ENCODE results near the gene PALLD.

The PALLD gene

DNA sequence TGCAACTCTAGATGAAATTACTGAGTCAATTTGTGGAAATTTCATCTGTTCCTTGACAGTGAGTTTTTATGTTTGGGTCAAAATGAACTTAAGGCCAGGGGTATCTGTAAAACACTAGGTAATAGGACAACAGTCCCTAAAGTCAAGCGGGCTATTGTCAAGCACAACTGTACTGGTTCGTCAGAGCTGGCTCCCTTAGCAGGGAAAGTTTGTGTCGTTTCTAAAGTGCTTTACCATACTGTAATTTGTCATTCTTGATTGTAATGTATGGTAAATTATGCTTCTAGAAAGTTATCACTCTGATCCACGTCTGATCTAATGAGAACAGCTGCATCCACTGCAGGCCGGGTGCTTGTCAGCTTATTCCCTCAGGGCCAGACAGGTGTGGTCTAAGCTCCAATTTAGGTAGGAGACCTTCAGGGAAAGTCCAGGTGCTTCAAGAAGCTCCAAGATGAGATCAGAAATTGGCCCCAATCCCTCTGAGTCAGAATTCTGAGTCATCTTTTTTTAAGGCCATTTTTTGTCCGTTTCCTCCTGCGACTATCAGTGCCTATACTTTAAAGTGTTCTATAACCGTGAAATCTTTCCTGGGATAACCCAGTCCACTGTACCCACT, 92.2 kb downstream of the PALLD start:
- Mint-ChIP-seq H3K36me3 (ENCODE audit: low read depth) (no peaks in the 10 kb centered on the region), H3K4me3 (no peak overlapping the region), H3K4me1 (peaks cover 48% of the 10 kb centered on the region), H3K27me3 (ENCODE audit: low read depth) (no peaks in the 10 kb centered on the region), H3K27ac (peak overlapping the region in 2 of 3 experiments; percentile 36 to 42), H3K9me3 (no peaks in the 10 kb centered on the region)
- TF ChIP-seq, protein P1, sequence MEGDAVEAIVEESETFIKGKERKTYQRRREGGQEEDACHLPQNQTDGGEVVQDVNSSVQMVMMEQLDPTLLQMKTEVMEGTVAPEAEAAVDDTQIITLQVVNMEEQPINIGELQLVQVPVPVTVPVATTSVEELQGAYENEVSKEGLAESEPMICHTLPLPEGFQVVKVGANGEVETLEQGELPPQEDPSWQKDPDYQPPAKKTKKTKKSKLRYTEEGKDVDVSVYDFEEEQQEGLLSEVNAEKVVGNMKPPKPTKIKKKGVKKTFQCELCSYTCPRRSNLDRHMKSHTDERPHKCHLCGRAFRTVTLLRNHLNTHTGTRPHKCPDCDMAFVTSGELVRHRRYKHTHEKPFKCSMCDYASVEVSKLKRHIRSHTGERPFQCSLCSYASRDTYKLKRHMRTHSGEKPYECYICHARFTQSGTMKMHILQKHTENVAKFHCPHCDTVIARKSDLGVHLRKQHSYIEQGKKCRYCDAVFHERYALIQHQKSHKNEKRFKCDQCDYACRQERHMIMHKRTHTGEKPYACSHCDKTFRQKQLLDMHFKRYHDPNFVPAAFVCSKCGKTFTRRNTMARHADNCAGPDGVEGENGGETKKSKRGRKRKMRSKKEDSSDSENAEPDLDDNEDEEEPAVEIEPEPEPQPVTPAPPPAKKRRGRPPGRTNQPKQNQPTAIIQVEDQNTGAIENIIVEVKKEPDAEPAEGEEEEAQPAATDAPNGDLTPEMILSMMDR (IDR thresholded peaks at IDR 0.05; ENCODE audit: unreplicated experiment in 3 of 3): no peak

DNA sequence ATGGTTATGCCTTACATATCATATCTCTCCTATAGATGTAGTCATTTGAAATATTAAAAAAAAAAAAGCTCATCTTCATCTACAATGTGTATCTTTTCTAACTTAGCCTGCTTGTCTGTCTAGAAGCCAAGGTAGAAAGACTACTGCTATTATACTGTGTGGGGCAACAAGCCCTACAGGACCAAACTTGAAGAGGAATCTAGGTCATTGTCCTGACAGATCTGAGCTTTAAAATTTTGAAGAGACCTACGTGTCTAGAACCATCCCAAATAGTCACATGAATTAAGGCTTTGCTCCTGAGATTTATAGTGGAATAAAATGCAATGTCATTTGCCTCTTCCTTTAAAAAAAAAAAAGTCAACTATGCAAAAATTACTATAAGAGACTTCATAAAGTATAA, 95.8 kb downstream of the PALLD start:
- Mint-ChIP-seq H3K27me3 (ENCODE audit: low read depth) (no peaks in the 10 kb centered on the region), H3K9me3 (no peaks in the 10 kb centered on the region), H3K4me3 (no peak overlapping the region), H3K4me1 (peaks cover 21% of the 10 kb centered on the region), H3K27ac (no peak overlapping the region), H3K36me3 (ENCODE audit: low read depth) (no peaks in the 10 kb centered on the region)
- TF ChIP-seq, protein P1 (IDR thresholded peaks at IDR 0.05; ENCODE audit: unreplicated experiment in 3 of 3): no peak

DNA sequence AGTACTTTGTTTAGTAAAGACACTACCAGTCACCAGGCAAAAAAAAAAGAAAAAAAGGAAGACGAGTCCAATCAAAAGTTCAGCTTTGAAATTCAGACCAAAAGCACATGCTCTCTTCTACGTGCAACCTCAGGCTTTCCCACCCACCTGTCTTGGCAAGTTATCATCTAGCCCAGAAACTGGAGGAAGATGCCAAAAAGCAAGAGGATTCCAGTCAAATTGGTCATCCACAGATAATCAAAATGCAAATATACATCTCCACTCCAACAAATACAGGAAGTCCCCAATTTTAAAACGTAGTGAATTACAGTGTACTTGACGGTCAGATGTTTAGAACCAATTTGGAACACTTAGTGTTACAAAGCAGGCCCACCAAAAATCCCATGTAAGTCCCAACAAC, 96.5 kb downstream of the PALLD start:
- Mint-ChIP-seq H3K36me3 (ENCODE audit: low read depth) (no peaks in the 10 kb centered on the region), H3K9me3 (no peaks in the 10 kb centered on the region), H3K27me3 (ENCODE audit: low read depth) (no peaks in the 10 kb centered on the region), H3K4me1 (peaks cover 16% of the 10 kb centered on the region), H3K4me3 (no peak overlapping the region), H3K27ac (no peak overlapping the region)
- TF ChIP-seq, protein P1 (IDR thresholded peaks at IDR 0.05; ENCODE audit: unreplicated experiment in 3 of 3): no peak

DNA sequence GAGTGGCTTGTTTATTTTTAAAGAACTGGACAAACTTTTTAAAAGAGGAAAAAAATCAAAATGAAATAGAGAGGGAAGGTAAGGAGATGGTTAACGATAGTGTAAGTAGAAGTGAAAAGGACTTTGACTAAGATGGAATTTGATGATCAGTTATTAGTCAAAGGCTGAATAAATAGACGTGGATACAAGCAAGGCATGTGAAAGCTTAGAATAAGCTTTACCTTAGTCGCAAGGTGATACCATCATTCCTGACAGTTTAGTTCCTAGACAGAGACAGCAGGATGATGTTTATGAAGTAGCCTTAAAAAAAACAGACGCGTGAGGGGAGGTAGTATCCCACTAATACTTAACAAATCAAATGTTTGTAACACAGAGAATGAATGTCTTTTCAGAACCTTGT, 97.3 kb downstream of the PALLD start:
- TF ChIP-seq, protein P1 (IDR thresholded peaks at IDR 0.05; ENCODE audit: unreplicated experiment in 3 of 3): no peak
- Mint-ChIP-seq H3K27me3 (ENCODE audit: low read depth) (no peaks in the 10 kb centered on the region), H3K36me3 (ENCODE audit: low read depth) (no peaks in the 10 kb centered on the region), H3K4me3 (no peak overlapping the region), H3K9me3 (no peaks in the 10 kb centered on the region), H3K27ac (no peak overlapping the region), H3K4me1 (peaks cover 11% of the 10 kb centered on the region)

DNA sequence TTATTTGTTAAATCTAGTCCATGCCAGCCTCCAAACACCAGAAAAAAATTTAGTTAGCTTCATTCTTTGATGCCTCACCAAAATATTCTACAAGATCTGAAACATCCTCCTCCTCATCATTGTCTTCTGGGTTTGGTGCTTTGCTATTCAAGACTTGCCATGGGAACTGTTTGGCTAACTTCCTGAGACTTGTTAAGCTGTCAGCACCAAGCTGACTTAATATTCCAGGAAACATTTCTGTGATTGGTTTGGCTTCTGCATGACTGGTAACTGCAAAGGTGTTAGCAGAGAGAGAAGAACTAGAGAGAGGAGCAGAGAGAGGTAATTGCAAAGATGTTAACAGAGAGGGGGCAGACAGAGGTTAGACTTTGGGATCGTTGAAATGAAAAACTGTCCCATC, 101.3 kb downstream of the PALLD start:
- Mint-ChIP-seq H3K36me3 (ENCODE audit: low read depth) (no peaks in the 10 kb centered on the region), H3K27me3 (ENCODE audit: low read depth) (no peaks in the 10 kb centered on the region), H3K4me1 (peaks cover 8% of the 10 kb centered on the region), H3K27ac (no peak overlapping the region), H3K4me3 (no peak overlapping the region), H3K9me3 (no peaks in the 10 kb centered on the region)
- TF ChIP-seq, protein P1 (IDR thresholded peaks at IDR 0.05; ENCODE audit: unreplicated experiment in 3 of 3): no peak

All from nephron (organoid).